ENCODE results near the gene SPSB4.
A peak's percentile ranks its signal among the peaks of the same experiment; 100 is the strongest.

SPSB4 gene

DNA sequence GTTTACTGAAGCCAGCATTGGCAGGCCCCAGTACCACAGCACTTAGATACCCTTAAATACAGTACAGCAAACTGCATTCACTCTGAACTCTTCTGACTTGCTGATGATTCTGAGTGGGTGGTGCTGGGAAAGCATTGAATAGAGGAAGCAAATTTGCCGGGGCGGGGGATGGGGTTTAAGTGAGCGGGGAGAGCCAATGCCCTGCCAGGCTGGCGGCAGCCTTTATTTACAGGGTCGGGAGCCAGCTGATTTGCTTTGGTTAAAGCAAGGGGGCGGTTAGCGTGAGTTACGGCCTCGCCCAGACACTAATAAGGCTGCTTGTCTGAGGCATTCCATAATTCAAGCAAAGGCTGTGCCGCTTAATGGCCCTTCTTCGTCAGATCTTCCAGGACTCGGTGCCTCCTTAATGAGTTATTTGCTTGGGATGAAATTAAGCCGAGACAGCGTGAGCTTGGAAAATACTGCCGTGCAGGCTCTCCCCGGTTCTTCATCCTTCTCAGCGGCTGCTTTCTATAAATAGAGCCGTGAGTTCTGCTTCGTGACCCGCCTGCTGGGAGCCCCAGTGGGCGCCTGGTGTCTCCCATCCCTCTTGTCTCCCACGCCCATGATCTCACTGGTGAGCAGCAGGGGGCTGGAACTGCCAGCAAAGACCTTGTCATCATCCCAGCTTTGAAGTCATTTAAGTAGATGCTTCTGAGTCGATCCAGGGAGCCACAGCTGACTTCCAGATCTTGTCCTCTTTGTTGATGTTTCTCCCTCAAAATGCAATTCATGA is 25.8 kb downstream of the SPSB4 start:
- ChIA-PET CTCF (interaction anchor here (1.5 kb wide), 1 partner anchor 29 kb away, joined by 4 read pairs; no protein-coding TSS in a partner anchor), POLR2A (no interaction called here)
- TF ChIP-seq CTCF (IDR thresholded peaks at IDR 0.05; ENCODE audit: insufficient read depth, low read length, missing control alignments) = no peak
- no peak for DNase-seq (ENCODE audit: low read depth, low spot score)
- peak overlapping the region; percentile 32; the same call in 1 of the 2 replicates for H3K4me3 ChIP-seq (ENCODE audit: low read depth, low read length)

DNA sequence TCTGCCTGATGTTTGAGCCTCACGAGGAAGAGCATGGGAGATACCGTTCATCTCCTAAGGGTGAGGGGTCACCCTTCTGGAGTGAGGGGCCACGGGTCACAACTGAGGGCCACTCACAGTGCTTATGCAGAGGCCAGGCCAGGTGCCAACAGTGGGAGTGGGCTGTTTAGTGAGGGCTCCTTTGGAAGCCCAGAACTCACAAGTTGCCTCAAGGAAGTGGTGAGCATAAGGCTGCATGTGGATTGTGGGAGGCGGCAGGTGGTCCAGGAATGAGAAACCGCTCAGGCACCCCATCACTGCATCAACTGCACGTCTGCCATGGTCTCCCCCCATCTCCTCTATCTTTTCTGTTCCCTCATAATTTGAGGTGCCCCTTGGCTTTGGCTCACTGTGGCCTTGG is 26.5 kb downstream of the SPSB4 start:
- no peak for TF ChIP-seq CTCF (IDR thresholded peaks at IDR 0.05; ENCODE audit: insufficient read depth, low read length, missing control alignments)
- DNase-seq (ENCODE audit: low read depth, low spot score) = no peak
- ChIA-PET POLR2A (no interaction called here), CTCF (interaction anchor here (1.5 kb wide), 1 partner anchor 28 kb away, joined by 4 read pairs; no protein-coding TSS in a partner anchor)
- H3K4me3 ChIP-seq (ENCODE audit: low read depth, low read length) = no peak overlapping the region

DNA sequence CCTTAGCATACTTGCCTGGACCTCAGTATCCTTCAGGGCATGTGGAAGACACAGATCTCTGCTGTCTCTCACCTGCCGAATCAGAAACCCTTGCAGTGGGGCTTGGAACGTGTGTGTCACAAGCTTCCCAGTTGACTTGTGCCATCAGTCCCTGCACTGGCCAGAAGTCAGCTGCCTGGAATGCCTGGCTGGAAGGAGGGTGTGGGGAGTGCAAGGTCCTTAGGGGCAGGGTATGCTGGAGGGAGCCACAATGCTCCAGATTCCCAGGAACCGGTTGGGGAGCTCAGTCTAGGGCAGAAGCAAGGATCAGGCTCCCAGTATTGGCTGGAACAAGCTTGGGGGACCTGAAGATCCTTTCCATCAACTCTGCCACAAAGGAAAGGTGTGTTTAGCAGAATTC is 27.1 kb downstream of the SPSB4 start:
- POLR2A ChIA-PET = no interaction called here
- CTCF ChIA-PET = interaction anchor here (0.7 kb wide), 1 partner anchor 201 kb away, joined by 3 read pairs; no protein-coding TSS in a partner anchor
- DNase-seq (ENCODE audit: low read depth, low spot score) = no peak
- TF ChIP-seq CTCF (IDR thresholded peaks at IDR 0.05; ENCODE audit: insufficient read depth, low read length, missing control alignments) = no peak
- H3K4me3 ChIP-seq (ENCODE audit: low read depth, low read length) = no peak overlapping the region

- no peak overlapping the region for H3K4me3 ChIP-seq (ENCODE audit: low read depth, low read length)
- POLR2A ChIA-PET = no interaction called here
- no peak for DNase-seq (ENCODE audit: low read depth, low spot score)
- CTCF ChIA-PET = no interaction called here
- no peak for TF ChIP-seq CTCF (IDR thresholded peaks at IDR 0.05; ENCODE audit: insufficient read depth, low read length, missing control alignments)
These were observed 29.3 kb downstream of the SPSB4 start for GRCh38 chr3:141080431-141080830.

GRCh38 chr3:141081141-141081795 is 30.1 kb downstream of the SPSB4 start:
- CTCF ChIA-PET = no interaction called here
- no peak for TF ChIP-seq CTCF (IDR thresholded peaks at IDR 0.05; ENCODE audit: insufficient read depth, low read length, missing control alignments)

GRCh38 chr3:141082064-141082463 is 30.9 kb downstream of the SPSB4 start:
- no peak overlapping the region for H3K4me3 ChIP-seq (ENCODE audit: low read depth, low read length)
- DNase-seq (ENCODE audit: low read depth, low spot score) = no peak
- no peak for TF ChIP-seq CTCF (IDR thresholded peaks at IDR 0.05; ENCODE audit: insufficient read depth, low read length, missing control alignments)
- ChIA-PET POLR2A (no interaction called here), CTCF (no interaction called here)

More at GRCh38 chr3:141081141-141081795, 30.1 kb downstream of the SPSB4 start:
- H3K4me3 ChIP-seq (ENCODE audit: low read depth, low read length) = no peak overlapping the region
- no peak for DNase-seq (ENCODE audit: low read depth, low spot score)
- POLR2A ChIA-PET = no interaction called here

Data from AG04449 (cell line).